Kidney capillary endothelial cell (primary cell): ENCODE measurements around the gene ZC3H7A.
"Not testable (repeated sequence)": the region's sequence is repeated elsewhere in the genome, so short reads cannot be mapped to it uniquely, and the experiment has no call there.

Experiments used
- DNase-seq: peaks from one replicate; pipeline ENCODE4 v3.0.0-alpha.2; 2018; ENCODE audit warnings: low spot score

The ZC3H7A gene

GRCh38 chr16:11797166-11797956 is at the start of gene ZC3H7A:
Gene ZC3H7A (minus strand): TSS chr16:11797258. CDS start chr16:11782354, 14,904 bp downstream.
- peak; percentile 94 for DNase-seq

GRCh38 chr16:11844499-11844898 is 47.4 kb upstream of the ZC3H7A start:
- DNase-seq, result no peak

- DNase-seq, result no peak
These were observed 46.8 kb upstream of the ZC3H7A start for GRCh38 chr16:11843861-11844260.

- DNase-seq, result no peak
These were observed 46.1 kb upstream of the ZC3H7A start for GRCh38 chr16:11843206-11843605.

GRCh38 chr16:11841026-11841425 is 44.0 kb upstream of the ZC3H7A start:
- no peak for DNase-seq

GRCh38 chr16:11836650-11837244 is 39.7 kb upstream of the ZC3H7A start:
- DNase-seq, result no peak

GRCh38 chr16:11835891-11836649 is 39.0 kb upstream of the ZC3H7A start:
- no peak for DNase-seq

- DNase-seq, result no peak
These were observed 38.3 kb upstream of the ZC3H7A start for GRCh38 chr16:11835309-11835708.

- DNase-seq, result no peak
These were observed 37.1 kb upstream of the ZC3H7A start for GRCh38 chr16:11833951-11834695.

GRCh38 chr16:11828696-11829095 is 31.6 kb upstream of the ZC3H7A start:
- no peak for DNase-seq

- DNase-seq, result not testable (repeated sequence)
These were observed 28.6 kb upstream of the ZC3H7A start for GRCh38 chr16:11825520-11826165.

- DNase-seq, result no peak
These were observed 27.3 kb upstream of the ZC3H7A start for GRCh38 chr16:11824362-11824761.

GRCh38 chr16:11823645-11824044 is 26.6 kb upstream of the ZC3H7A start:
- DNase-seq, result not testable (repeated sequence)

GRCh38 chr16:11819798-11820197 is 22.7 kb upstream of the ZC3H7A start:
- DNase-seq, result no peak

GRCh38 chr16:11818970-11819369 is 21.9 kb upstream of the ZC3H7A start:
- DNase-seq, result not testable (repeated sequence)

GRCh38 chr16:11816123-11816522 is 19.1 kb upstream of the ZC3H7A start:
- no peak for DNase-seq

- not testable (repeated sequence) for DNase-seq
These were observed 17.7 kb upstream of the ZC3H7A start for GRCh38 chr16:11814800-11815199.

GRCh38 chr16:11806721-11807120 is 9.7 kb upstream of the ZC3H7A start:
- no peak for DNase-seq

GRCh38 chr16:11805556-11805955 is 8.5 kb upstream of the ZC3H7A start:
- no peak for DNase-seq

- no peak for DNase-seq
These were observed 4.5 kb upstream of the ZC3H7A start for GRCh38 chr16:11801481-11802021.

GRCh38 chr16:11800382-11800718 is 3.3 kb upstream of the ZC3H7A start:
- DNase-seq, result no peak
